ENCODE data around the gene EYA2. TPM values are rescaled to one million over a fixed set of nuclear protein-coding genes. Genes with fewer than 3 reads are reported as not detected.

Gene EYA2
- total RNA-seq, 1 experiment from 2014 or later = 0.74 TPM

GRCh38 chr20:47126709-47127108 is 232.1 kb downstream of the EYA2 start:
- H3K36me3 Mint-ChIP-seq (ENCODE audit: insufficient read depth in 1 of 3, low read depth in 3 of 3) = no peaks in the 10 kb centered on the region; a peak in 1 of 7 replicates
- Histone ChIP-seq H2AFZ (ENCODE audit: low read length) (no peak overlapping the region), H4K8ac (replicated peaks; ENCODE audit: insufficient read length, low read depth, low read length) (no peak overlapping the region), H2AK5ac (ENCODE audit: insufficient read length, low read length) (no peak overlapping the region), H3K18ac (ENCODE audit: insufficient read length, low read depth, low read length) (no peak overlapping the region), H3K14ac (ENCODE audit: insufficient read depth, low read length) (no peak overlapping the region), H4K5ac (ENCODE audit: insufficient read length, low read depth, low read length) (no peak overlapping the region), H3K27ac (ENCODE audit: insufficient read length, low read depth, low read length) (no peak overlapping the region), H3K4me1 (ENCODE audit: insufficient read depth, low read length) (no peaks in the 10 kb centered on the region), H3K9ac (ENCODE audit: extremely low read depth, insufficient read length, low read length) (no peak overlapping the region), H2BK12ac (ENCODE audit: insufficient read length, low read depth, low read length) (no peak overlapping the region), H3K23me2 (ENCODE audit: insufficient read length, low read depth, low read length, poor library complexity, severe bottlenecking) (no peaks in the 10 kb centered on the region), H3K23ac (ENCODE audit: insufficient read length, low read depth, low read length) (no peak overlapping the region), H4K20me1 (ENCODE audit: control insufficient read depth, insufficient read depth, insufficient read length) (no peaks in the 10 kb centered on the region), H2BK120ac (ENCODE audit: low read depth, low read length, poor library complexity, severe bottlenecking) (no peak overlapping the region), H3K79me1 (ENCODE audit: insufficient read depth, low read depth, low read length, poor library complexity, severe bottlenecking) (no peaks in the 10 kb centered on the region), H3K4ac (ENCODE audit: low read depth, low read length) (no peak overlapping the region), H2BK20ac (ENCODE audit: low read depth, low read length, poor library complexity, severe bottlenecking) (no peak overlapping the region), H3T11ph (ENCODE audit: low read length) (no peak overlapping the region), H3K56ac (ENCODE audit: insufficient read length, low read depth, low read length) (no peak overlapping the region), H2BK5ac (ENCODE audit: insufficient read length, low read length) (no peak overlapping the region), H3K27me3 (ENCODE audit: insufficient read depth, low read length) (no peaks in the 10 kb centered on the region), H4K91ac (ENCODE audit: insufficient read length, low read depth, low read length) (no peak overlapping the region), H3K9me3 (ENCODE audit: control insufficient read depth, low read depth, low read length) (no peaks in the 10 kb centered on the region), H3K79me2 (ENCODE audit: insufficient read depth, low read length) (no peaks in the 10 kb centered on the region), H3K4me2 (ENCODE audit: insufficient read depth, insufficient read length, low read length) (no peak overlapping the region), H2BK15ac (ENCODE audit: low read depth, low read length) (no peak overlapping the region)
- H3K4me1 Mint-ChIP-seq = peaks cover 16 to 18% of the 10 kb centered on the region in 2 experiments
- no peak for TF ChIP-seq CTCF (conservative IDR thresholded peaks at IDR 0.05)
- no peaks in the 10 kb centered on the region; the same call in 1 of the 2 replicates for H3K27me3 Mint-ChIP-seq (ENCODE audit: low read depth)
- no CpG with 5 or more reads among the region's 5 CpGs for WGBS (ENCODE audit: extremely low coverage, insufficient read length, low lambda C conversion rate)
- no peak for DNase-seq
- no peak overlapping the region for H3K27ac Mint-ChIP-seq
- no peak overlapping the region for H3K4me3 Mint-ChIP-seq
- peaks cover 0 to 3% of the 10 kb centered on the region in 2 experiments; a peak in 2 of 5 replicates for H3K9me3 Mint-ChIP-seq
